IPS DF 6.9 (cell line): ENCODE results near the gene SLC10A7.
"Not testable (repeated sequence)": the region's sequence is repeated elsewhere in the genome, so short reads cannot be mapped to it uniquely, and the experiment has no call there.

Experiments
- DNase-seq: peaks from one replicate; pipeline ENCODE4 v3.0.0-alpha.2; 2013; ENCODE audit warnings: low read depth, low spot score
- H3K27ac ChIP-seq: one replicate; pipeline ENCODE4 v1.5.1; 2013; ENCODE audit warnings: low read length, control low read depth
- H3K27me3 ChIP-seq: 2 replicates; pipeline ENCODE4 v1.6.1; 2013; ENCODE audit warnings: mild to moderate bottlenecking, low read length; ENCODE audit not compliant: control insufficient read depth, insufficient read depth
- H3K36me3 ChIP-seq: 2 replicates; pipeline ENCODE4 v1.6.1; 2013; ENCODE audit warnings: low read length; ENCODE audit not compliant: control insufficient read depth, insufficient read depth
- H3K4me1 ChIP-seq: 2 replicates; pipeline ENCODE4 v1.6.1; 2013; ENCODE audit warnings: low read length; ENCODE audit not compliant: control insufficient read depth, insufficient read depth
- H3K4me3 ChIP-seq: 2 replicates; pipeline ENCODE4 v1.5.1; 2013; ENCODE audit warnings: mild to moderate bottlenecking, low read length
- H3K9me3 ChIP-seq: 2 replicates; pipeline ENCODE4 v1.6.1; 2013; ENCODE audit warnings: low read length, inconsistent platforms; ENCODE audit not compliant: control insufficient read depth, insufficient read depth
- WGBS: extraction: QIAGEN DNeasy Blood & Tissue Kit; methylation state at CpG from one replicate; pipeline ENCODE4 v1.1.7; 2013; ENCODE audit warnings: mixed read lengths, missing lambda C conversion rate; ENCODE audit not compliant: insufficient read length, insufficient coverage; 5-methylcytosine and 5-hydroxymethylcytosine counted together

The SLC10A7 gene

GRCh38 chr4:146371812-146372211 is 149.9 kb downstream of the SLC10A7 start:
- Histone ChIP-seq H3K9me3 (no peaks in the 10 kb centered on the region), H3K4me3 (no peak overlapping the region), H3K4me1 (no peaks in the 10 kb centered on the region), H3K27me3 (no peaks in the 10 kb centered on the region), H3K36me3 (no peaks in the 10 kb centered on the region), H3K27ac (no peak overlapping the region)
- WGBS, result no CpG with 5 or more reads among the region's 1 CpG
- no peak for DNase-seq

- Histone ChIP-seq H3K36me3 (no peaks in the 10 kb centered on the region), H3K27me3 (no peaks in the 10 kb centered on the region), H3K4me1 (no peaks in the 10 kb centered on the region), H3K9me3 (no peaks in the 10 kb centered on the region), H3K27ac (no peak overlapping the region), H3K4me3 (no peak overlapping the region)
- DNase-seq, result no peak
- whole genome bisulfite sequencing, result no CpG with 5 or more reads among the region's 2 CpGs
Observed at GRCh38 chr4:146370841-146371240, 150.9 kb downstream of the SLC10A7 start.

- Histone ChIP-seq H3K36me3 (no peaks in the 10 kb centered on the region), H3K27ac (no peak overlapping the region), H3K9me3 (no peaks in the 10 kb centered on the region), H3K4me1 (no peaks in the 10 kb centered on the region), H3K4me3 (no peak overlapping the region), H3K27me3 (no peaks in the 10 kb centered on the region)
- DNase-seq, result no peak
- WGBS, result no CpG with 5 or more reads among the region's 3 CpGs
Observed at GRCh38 chr4:146369446-146369845, 152.3 kb downstream of the SLC10A7 start.

GRCh38 chr4:146368209-146368608 is 153.5 kb downstream of the SLC10A7 start:
- no peaks in the 10 kb centered on the region for H3K9me3 ChIP-seq
- no CpG with 5 or more reads among the region's 2 CpGs for WGBS

GRCh38 chr4:146367347-146367746 is 154.4 kb downstream of the SLC10A7 start:
- WGBS, result no CpG with 5 or more reads among the region's 1 CpG
- Histone ChIP-seq H3K4me3 (no peak overlapping the region), H3K36me3 (no peaks in the 10 kb centered on the region), H3K4me1 (no peaks in the 10 kb centered on the region), H3K27ac (no peak overlapping the region), H3K27me3 (no peaks in the 10 kb centered on the region), H3K9me3 (no peaks in the 10 kb centered on the region)
- no peak for DNase-seq

More at GRCh38 chr4:146368209-146368608, 153.5 kb downstream of the SLC10A7 start:
- Histone ChIP-seq H3K4me3 (no peak overlapping the region), H3K27ac (no peak overlapping the region), H3K36me3 (no peaks in the 10 kb centered on the region), H3K4me1 (no peaks in the 10 kb centered on the region), H3K27me3 (no peaks in the 10 kb centered on the region)
- DNase-seq, result no peak

- H3K9me3 ChIP-seq, result no peaks in the 10 kb centered on the region
- no peak overlapping the region for H3K27ac ChIP-seq
- H3K27me3 ChIP-seq, result no peaks in the 10 kb centered on the region
- H3K36me3 ChIP-seq, result no peaks in the 10 kb centered on the region
- H3K4me1 ChIP-seq, result no peaks in the 10 kb centered on the region
- DNase-seq, result no peak
- H3K4me3 ChIP-seq, result no peak overlapping the region
Observed at GRCh38 chr4:146359771-146360170, 162.0 kb downstream of the SLC10A7 start.

GRCh38 chr4:146350114-146350513 is 171.6 kb downstream of the SLC10A7 start:
- peak overlapping the region; percentile 47; the same call in 1 of the 2 replicates for H3K4me3 ChIP-seq
- H3K36me3 ChIP-seq, H3K9me3 ChIP-seq, DNase-seq, H3K27me3 ChIP-seq, H3K27ac ChIP-seq, H3K4me1 ChIP-seq: not testable (repeated sequence)
- WGBS, result no CpG with 5 or more reads among the region's 26 CpGs

- no peaks in the 10 kb centered on the region for H3K36me3 ChIP-seq
- DNase-seq, result no peak
- no peak overlapping the region for H3K27ac ChIP-seq
- no peaks in the 10 kb centered on the region for H3K9me3 ChIP-seq
- no peaks in the 10 kb centered on the region for H3K4me1 ChIP-seq
- H3K27me3 ChIP-seq, result no peaks in the 10 kb centered on the region
- no peak overlapping the region for H3K4me3 ChIP-seq
Observed at GRCh38 chr4:146349306-146349705, 172.4 kb downstream of the SLC10A7 start.

- no peak for DNase-seq
- H3K9me3 ChIP-seq, result no peaks in the 10 kb centered on the region
- no peak overlapping the region for H3K27ac ChIP-seq
- H3K36me3 ChIP-seq, result no peaks in the 10 kb centered on the region
- no peaks in the 10 kb centered on the region for H3K27me3 ChIP-seq
- no CpG with 5 or more reads among the region's 2 CpGs for WGBS
- no peaks in the 10 kb centered on the region for H3K4me1 ChIP-seq
- no peak overlapping the region for H3K4me3 ChIP-seq
Observed at GRCh38 chr4:146347822-146348221, 173.9 kb downstream of the SLC10A7 start.

GRCh38 chr4:146346276-146346675 is 175.5 kb downstream of the SLC10A7 start:
- H3K4me3 ChIP-seq, result no peak overlapping the region
- H3K9me3 ChIP-seq, result no peaks in the 10 kb centered on the region
- no CpG with 5 or more reads among the region's 1 CpG for WGBS
- DNase-seq, result no peak
- H3K36me3 ChIP-seq, result no peaks in the 10 kb centered on the region
- H3K4me1 ChIP-seq, result no peaks in the 10 kb centered on the region
- no peak overlapping the region for H3K27ac ChIP-seq
- no peaks in the 10 kb centered on the region for H3K27me3 ChIP-seq

- no peak overlapping the region for H3K4me3 ChIP-seq
- DNase-seq, result no peak
- no CpG with 5 or more reads among the region's 3 CpGs for WGBS
- H3K4me1 ChIP-seq, result no peaks in the 10 kb centered on the region
- no peaks in the 10 kb centered on the region for H3K27me3 ChIP-seq
- no peaks in the 10 kb centered on the region for H3K9me3 ChIP-seq
- no peaks in the 10 kb centered on the region for H3K36me3 ChIP-seq
- no peak overlapping the region for H3K27ac ChIP-seq
Observed at GRCh38 chr4:146343776-146344175, 178.0 kb downstream of the SLC10A7 start.
